ENCODE data around the gene SRSF12.

The SRSF12 gene

DNA sequence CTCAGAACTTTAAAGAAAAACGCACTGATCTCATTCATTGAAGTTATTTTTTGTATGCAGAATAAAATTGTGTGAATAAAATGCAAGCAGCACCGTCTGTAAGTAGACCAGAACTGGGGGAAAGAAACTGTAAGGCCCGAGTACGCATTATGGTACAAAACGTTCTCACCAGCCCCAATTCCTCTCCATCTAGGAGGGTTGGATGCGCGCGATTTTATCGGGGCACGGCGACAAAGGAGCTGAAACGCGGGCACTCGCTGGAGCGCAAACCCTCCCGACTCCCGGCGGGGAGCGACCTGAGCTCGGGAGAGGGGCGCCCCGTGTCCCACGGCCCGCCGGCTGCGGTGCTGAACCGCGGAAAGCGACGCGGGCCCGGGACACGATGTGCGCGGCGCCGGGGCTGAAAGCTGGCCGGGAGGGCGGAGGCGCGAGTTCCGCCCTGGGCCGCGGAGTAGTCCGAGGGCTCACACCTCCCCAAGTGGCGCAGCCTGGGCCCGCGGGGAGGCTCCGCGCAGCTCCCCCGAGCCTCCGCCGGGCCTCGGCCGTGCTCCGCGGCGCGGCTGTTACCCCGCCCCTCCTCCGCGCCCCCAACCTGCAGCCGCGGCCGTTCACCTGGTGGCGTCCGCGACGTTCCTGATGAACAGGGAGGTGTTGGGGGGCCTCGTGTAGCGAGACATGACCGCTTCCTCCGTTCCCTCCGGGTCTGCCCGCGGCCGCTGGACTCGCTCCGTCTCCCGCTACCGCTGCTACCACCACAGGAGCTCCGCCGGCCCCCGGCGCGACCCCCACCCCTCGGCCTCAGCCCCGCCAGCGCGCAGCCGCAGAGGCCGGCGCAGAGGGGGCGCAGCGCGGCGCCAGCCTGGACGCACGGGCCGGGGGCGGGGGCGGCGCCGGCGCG lies at the start of gene SRSF12:
Gene SRSF12, minus strand, starts transcription at position 861 of the 898 bp plus-strand sequence. Its CDS starts 184 bp downstream, at position 677.
- peak; percentile 32 for DNase-seq

DNA sequence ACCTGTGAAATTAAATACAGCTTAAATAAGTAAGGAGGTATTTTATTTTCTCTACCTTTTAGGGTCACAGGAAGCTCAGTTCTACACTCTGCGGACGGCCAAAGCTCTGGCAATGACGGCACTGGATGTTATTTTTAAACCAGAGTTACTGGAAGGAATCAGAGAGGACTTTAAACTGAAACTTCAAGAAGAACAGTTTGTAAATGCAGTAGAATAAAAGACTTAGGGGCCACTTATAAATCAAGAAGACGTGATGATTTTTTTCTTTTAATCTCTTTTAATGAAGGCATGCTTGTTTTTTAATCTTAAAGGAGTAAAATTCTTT lies 44.1 kb upstream of the SRSF12 start:
- DNase-seq: no peak

DNA sequence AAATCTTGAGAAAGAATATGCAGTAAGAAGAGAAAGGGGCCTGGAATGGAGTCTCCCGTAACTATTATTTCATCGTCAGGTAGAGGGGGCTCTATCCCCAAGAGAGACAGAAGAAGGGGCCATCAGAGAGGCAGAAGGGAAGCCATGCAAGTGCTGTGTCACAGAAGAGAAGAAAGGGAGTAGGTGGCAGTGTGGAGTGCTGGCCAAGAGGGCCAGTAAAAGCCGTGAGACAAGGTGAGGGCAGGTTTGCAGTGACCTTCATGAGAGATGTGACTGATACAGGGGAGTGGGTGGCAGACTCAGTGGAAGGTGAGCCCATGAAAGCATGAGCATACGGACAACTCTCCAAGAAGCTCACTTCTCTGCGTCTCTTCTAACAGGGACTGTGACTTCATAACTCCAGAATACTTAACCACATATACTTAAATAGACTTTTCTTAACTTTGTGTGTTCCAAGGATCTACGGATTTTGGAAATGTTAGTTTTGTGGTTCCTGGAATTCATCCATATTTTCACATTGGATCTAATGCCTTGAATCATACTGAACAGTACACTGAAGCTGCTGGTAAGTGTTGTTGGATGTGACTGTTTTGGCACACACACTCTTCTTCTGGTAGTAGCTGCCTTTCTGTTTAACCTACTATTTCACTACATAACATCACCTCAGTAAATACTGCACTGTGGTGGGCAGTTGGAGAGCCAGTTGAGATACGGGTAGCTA lies 43.6 kb upstream of the SRSF12 start:
- no peak for DNase-seq

- no peak for DNase-seq
Measured at GRCh38 chr6:89160331-89161092, 42.6 kb upstream of the SRSF12 start.

- no peak for DNase-seq
Measured at GRCh38 chr6:89154131-89154530, 36.3 kb upstream of the SRSF12 start.

DNA sequence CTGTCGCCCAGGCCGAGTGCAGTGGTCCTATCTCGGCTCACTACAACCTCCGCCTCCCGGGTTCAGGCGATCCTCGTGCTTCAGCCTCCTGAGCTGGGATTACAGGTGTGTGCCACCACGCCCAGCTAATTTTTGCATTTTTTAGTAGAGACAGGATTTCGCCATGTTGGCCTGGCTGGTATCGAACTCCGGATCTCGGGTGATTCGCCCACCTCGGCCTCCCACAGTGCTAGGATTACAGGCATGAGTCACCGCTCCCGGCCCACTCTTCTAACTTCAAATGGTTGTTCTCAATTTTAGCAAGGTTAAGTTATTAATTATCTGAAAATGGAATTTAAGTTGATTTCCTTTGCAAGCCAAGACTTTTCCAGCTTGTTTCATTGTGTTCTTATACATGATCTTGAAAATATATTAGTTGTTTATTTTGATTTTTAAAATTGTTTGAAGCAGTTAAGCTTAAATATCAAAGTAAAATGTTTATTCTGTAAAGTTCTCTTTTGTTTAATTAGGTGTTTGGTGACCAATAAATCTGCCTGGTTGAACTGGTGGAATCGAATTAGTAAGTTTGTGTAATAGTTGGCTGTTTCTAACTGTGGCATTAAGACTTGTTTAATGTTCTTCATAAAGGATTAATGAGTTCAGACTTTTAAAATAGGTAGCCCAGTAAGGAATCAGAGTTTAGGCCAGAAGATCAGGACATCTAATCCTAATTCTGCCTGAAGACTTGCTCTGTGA lies 30.3 kb upstream of the SRSF12 start:
- DNase-seq: no peak

- peak; percentile 37 for DNase-seq
Measured at GRCh38 chr6:89146718-89147700, 29.1 kb upstream of the SRSF12 start.

GRCh38 chr6:89145956-89146717 lies 28.3 kb upstream of the SRSF12 start, which contains the start of gene PM20D2:
Gene PM20D2, plus strand, starts transcription at chr6:89146055. Its CDS starts 90 bp downstream, at chr6:89146145.
- DNase-seq: peak; percentile 61

DNA sequence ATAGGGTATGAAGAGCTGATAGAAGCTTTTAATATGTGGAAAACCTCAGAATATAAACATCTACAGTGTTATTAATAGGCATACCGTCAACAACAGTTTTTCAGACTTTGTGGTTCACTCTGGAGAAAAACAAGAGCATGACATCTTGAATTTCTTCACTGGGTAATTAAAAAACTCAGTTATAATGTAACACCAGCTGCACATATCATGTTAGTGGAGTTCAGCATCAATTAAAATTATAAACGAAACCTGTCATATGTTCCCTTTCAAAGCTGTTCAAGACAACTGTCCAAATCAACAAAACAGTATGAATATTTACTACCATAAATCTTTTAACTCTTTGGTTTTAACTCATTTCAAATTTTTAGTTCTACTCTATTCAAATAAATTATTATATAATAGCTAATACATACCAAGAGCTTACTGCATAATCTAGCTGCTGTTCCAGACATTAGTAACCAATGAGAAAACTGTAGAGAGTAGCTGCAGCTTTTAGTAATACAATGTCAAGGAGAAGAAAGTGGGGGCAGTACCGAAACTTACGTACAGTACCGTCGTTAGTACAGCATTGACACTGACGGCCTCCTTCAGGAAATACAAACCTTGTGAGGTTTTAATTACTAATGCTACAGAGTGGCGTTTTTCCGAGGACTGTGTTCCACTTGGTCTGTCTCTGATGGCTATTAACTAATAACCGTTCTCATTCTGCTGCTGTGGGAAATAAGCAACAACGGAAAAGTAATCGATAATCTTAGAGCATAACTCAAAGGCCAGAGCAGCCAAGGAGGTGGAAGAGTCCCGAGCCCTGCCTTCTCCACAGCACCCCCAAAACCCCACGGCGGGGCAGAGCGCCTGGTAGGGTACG lies 27.5 kb upstream of the SRSF12 start:
- DNase-seq: peak; percentile 59

GRCh38 chr6:89144354-89144906 lies 26.6 kb upstream of the SRSF12 start:
- DNase-seq: no peak

GRCh38 chr6:89140347-89141156 lies 22.7 kb upstream of the SRSF12 start:
- DNase-seq: no peak

DNA sequence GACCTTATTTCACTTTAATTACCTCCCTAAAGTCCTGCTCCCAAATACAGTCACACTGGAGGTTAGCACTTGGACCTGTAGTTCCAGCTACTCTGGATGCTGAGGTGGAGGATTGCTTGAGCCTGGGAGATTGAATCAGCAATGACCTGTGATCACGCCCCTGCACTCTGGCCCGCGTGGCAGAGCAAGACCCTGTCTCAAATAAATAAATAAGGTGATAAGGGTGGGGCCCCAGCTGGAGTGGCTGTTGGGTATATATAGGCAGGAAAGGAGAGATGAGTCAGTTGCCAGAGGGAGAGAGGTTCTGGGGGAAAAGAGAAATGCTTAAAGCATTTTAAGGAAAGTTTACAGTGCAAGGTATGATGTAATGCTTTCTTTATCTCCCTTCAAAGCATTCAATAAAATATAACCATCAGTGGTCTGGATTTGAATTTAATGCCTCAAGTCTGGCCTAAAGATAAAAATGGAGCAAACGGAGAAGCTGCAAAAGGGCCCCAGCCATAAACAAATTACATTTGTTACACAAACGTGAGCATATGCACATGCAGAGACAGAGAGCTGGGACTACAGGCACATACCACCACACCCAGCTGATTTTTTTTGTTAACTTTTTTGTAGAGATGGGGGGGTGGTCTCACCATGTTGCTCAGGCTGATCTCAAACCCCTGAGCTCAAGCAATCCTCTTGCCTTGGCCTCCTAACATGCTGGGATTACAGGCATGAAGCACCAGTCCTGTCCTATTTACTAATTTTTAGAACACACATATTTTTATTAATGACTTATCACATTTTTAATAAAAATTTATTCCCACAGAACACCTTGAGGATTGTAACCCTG lies 21.9 kb upstream of the SRSF12 start:
- no peak for DNase-seq

- no peak for DNase-seq
Measured at GRCh38 chr6:89138173-89138572, 20.3 kb upstream of the SRSF12 start.

- no peak for DNase-seq
Measured at GRCh38 chr6:89134723-89135122, 16.9 kb upstream of the SRSF12 start.

- DNase-seq: no peak
Measured at GRCh38 chr6:89133981-89134380, 16.1 kb upstream of the SRSF12 start.

DNA sequence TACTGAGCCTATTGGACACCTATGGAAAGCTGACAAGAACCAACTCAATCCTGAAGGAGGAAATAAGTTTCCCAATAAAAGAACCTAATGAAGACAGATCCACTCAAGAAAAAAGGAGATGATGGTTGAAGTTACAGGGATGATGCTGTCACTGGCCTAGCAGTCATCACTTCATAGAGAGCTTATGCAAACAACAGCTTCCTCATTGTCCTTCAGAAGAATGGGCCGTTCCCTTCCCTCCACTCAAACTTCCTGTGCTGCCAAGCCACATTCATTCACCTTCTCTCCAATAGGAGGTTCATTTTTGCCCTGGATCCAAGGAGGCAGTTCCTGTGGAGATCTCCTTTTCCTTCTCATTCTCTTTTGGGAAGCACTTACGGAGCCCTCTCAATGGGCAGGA lies 14.2 kb upstream of the SRSF12 start:
- no peak for DNase-seq

DNA sequence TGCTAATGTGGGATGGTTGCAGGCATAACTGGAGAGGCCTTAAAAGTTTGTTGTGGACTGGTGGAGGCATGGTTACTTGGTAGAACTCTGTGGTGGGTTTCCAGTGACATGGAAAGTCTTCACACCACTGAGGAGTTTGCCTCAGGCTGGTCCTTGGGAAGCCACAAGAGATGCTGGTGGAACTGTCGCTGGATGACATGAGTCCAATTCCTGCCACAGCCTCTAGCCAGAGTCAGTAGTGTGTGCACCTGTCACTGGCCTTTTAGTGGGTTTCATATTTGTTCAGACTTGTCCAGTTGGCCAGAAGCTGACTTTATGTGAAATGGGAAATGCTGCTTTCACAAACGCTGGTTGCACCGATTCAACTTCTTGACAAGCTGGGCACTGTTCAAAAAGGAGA lies 13.7 kb upstream of the SRSF12 start:
- no peak for DNase-seq
